ENCODE measurements around the gene ZBTB37.
A peak's percentile ranks its signal among the peaks of the same experiment; 100 is the strongest.
"Not testable (repeated sequence)": the region's sequence is repeated elsewhere in the genome, so short reads cannot be mapped to it uniquely, and the experiment has no call there.

ZBTB37 gene

GRCh38 chr1:173865468-173866164 is 2.6 kb upstream of the ZBTB37 start:
- DNase-seq (ENCODE audit: low read depth), result no peak

GRCh38 chr1:173866413-173867115 is 1.6 kb upstream of the ZBTB37 start:
- no peak for DNase-seq (ENCODE audit: low read depth)

- DNase-seq (ENCODE audit: low read depth), result peak; percentile 34
These were observed 933 bp upstream of the ZBTB37 start for GRCh38 chr1:173867141-173867752.

GRCh38 chr1:173867753-173868265 is 371 bp upstream of the ZBTB37 start, which contains the start of gene GAS5:
Gene GAS5 (minus strand): TSS chr1:173867989.
- DNase-seq (ENCODE audit: low read depth), result peak; percentile 99

- no peak for DNase-seq (ENCODE audit: low read depth)
These were observed 810 bp downstream of the ZBTB37 start for GRCh38 chr1:173869021-173869359.

- DNase-seq (ENCODE audit: low read depth), result no peak
These were observed 2.3 kb downstream of the ZBTB37 start for GRCh38 chr1:173870252-173871075.

- no peak for DNase-seq (ENCODE audit: low read depth)
These were observed 2.9 kb downstream of the ZBTB37 start for GRCh38 chr1:173871091-173871490.

GRCh38 chr1:173871500-173871899 is 3.3 kb downstream of the ZBTB37 start:
- DNase-seq (ENCODE audit: low read depth), result no peak

- no peak for DNase-seq (ENCODE audit: low read depth)
These were observed 8.6 kb downstream of the ZBTB37 start for GRCh38 chr1:173876732-173877131.

- DNase-seq (ENCODE audit: low read depth), result no peak
These were observed 10.1 kb downstream of the ZBTB37 start for GRCh38 chr1:173878251-173878650.

GRCh38 chr1:173881117-173881516 is 12.9 kb downstream of the ZBTB37 start:
- DNase-seq (ENCODE audit: low read depth), result not testable (repeated sequence)

- no peak for DNase-seq (ENCODE audit: low read depth)
These were observed 16.5 kb downstream of the ZBTB37 start for GRCh38 chr1:173884701-173885100.

GRCh38 chr1:173886746-173887611 is 18.8 kb downstream of the ZBTB37 start:
- no peak for DNase-seq (ENCODE audit: low read depth)

GRCh38 chr1:173887627-173888026 is 19.4 kb downstream of the ZBTB37 start:
- no peak for DNase-seq (ENCODE audit: low read depth)

- no peak for DNase-seq (ENCODE audit: low read depth)
These were observed 20.6 kb downstream of the ZBTB37 start for GRCh38 chr1:173888749-173889148.

GRCh38 chr1:173889885-173890284 is 21.7 kb downstream of the ZBTB37 start:
- DNase-seq (ENCODE audit: low read depth), result no peak

GRCh38 chr1:173893611-173894010 is 25.4 kb downstream of the ZBTB37 start:
- no peak for DNase-seq (ENCODE audit: low read depth)

- no peak for DNase-seq (ENCODE audit: low read depth)
These were observed 26.0 kb downstream of the ZBTB37 start for GRCh38 chr1:173894189-173894588.

GRCh38 chr1:173900427-173900826 is 32.2 kb downstream of the ZBTB37 start:
- no peak for DNase-seq (ENCODE audit: low read depth)

GRCh38 chr1:173900992-173901391 is 32.8 kb downstream of the ZBTB37 start:
- DNase-seq (ENCODE audit: low read depth), result no peak

Data from activated gamma-delta T cell treated with anti-CD3 and anti-CD28 coated beads, Interleukin-2, amount 50 U/mL, for 16 hours (primary cell).